ENCODE data around the gene SENP5.

- TF ChIP-seq CTCF (IDR thresholded peaks at IDR 0.05) (no peak), POLR2A (IDR thresholded peaks at IDR 0.05) (no peak)
These were observed 94.6 kb downstream of the SENP5 start for GRCh38 chr3:196962108-196962929.
